ENCODE data around the gene C8G.

C8G gene

DNA sequence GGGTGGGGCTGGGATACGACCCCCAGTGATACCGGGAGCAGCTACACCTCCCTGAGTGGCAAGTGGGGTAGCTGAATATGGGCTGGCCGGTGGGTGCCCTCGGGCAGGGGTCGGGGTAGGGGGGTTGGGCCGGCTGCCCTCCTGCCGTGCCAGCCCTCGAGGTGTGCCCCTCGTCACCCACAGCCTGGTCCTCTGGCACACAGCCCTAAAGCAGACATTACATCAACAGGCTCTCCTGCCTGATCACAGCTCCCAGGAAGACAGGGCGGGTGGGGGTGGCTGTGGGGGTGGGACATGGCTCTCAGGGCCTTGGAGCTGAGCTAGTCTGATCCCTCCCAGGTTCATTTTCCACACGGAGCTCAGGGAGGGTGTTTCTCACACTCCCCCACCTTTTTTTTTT lies 23.7 kb upstream of the C8G start:
- no peak for DNase-seq

DNA sequence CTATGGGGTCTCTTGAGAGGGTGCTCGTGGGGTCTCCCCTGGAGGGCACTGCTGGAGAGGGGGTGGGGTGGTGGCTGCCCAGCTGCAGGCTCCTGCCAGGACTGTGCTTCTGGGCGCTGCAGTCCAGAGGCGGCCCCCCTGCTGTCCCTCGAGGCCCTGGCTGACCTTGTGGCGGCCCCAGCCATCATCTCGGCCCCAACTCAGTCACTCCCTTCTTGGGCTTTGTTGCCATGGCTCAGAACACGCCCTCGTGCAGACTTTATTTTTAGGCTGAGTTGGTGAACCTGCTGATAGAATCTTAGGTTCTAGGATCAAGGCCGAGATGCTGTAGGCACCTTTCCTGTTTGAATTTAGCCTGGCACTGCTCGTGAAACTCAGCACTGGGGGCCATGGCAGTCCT lies 23.3 kb upstream of the C8G start:
- no peak for DNase-seq

DNA sequence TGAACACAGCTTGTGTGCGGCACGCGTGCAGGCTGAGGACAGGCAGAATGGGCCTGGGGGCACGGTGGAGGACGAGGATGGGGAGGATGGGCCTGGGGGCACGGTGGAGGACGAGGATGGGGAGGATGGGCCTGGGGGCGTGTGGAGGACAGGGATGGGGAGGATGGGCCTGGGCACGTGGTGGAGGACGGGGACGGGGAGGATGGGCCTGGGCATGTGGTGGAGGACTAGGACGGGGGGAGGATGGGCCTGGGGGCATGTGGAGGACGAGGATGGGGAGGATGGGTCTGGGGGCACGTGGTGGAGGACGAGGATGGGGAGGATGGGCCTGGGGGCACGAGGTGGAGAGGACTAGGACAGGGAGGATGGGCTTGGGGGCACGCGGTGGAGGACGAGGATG lies 22.5 kb upstream of the C8G start:
- no peak for DNase-seq

DNA sequence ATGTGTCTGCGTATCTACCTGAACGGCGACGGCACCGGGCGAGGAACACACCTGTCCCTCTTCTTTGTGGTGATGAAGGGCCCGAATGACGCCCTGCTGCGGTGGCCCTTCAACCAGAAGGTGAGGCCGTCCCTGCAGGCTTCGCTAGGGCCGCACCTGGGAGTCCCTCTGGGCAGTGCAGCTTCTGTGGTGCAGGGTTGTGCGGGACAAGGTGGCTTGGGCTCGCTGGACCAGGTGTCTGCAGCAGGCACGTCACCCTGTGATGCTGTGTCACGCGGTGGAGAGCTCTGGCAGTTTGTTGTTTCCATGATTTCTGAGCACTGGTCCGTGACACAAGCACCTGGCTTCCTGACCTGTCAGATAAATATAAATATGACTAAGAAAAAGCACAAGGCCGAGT lies 21.2 kb upstream of the C8G start:
- no peak for DNase-seq

DNA sequence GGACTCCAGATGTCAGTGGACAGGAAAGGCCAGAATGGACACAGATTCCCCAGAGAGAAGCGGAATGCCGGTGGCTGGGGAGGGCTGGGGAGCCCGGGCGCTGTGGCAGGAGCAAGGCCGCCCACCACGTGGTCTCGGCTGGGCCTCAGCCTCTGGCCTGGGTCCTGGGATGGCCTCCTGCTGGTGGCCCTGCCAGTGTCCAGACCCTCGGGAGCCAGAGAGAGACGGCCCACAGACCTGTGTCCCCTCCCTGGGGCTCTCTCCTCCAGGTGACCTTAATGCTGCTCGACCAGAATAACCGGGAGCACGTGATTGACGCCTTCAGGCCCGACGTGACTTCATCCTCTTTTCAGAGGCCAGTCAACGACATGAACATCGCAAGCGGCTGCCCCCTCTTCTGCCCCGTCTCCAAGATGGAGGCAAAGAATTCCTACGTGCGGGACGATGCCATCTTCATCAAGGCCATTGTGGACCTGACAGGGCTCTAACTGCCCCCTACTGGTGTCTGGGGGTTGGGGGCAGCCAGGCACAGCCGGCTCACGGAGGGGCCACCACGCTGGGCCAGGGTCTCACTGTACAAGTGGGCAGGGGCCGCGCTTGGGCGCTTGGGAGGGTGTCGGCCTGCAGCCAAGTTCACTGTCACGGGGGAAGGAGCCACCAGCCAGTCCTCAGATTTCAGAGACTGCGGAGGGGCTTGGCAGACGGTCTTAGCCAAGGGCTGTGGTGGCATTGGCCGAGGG lies 19.5 kb upstream of the C8G start:
- DNase-seq = no peak

DNA sequence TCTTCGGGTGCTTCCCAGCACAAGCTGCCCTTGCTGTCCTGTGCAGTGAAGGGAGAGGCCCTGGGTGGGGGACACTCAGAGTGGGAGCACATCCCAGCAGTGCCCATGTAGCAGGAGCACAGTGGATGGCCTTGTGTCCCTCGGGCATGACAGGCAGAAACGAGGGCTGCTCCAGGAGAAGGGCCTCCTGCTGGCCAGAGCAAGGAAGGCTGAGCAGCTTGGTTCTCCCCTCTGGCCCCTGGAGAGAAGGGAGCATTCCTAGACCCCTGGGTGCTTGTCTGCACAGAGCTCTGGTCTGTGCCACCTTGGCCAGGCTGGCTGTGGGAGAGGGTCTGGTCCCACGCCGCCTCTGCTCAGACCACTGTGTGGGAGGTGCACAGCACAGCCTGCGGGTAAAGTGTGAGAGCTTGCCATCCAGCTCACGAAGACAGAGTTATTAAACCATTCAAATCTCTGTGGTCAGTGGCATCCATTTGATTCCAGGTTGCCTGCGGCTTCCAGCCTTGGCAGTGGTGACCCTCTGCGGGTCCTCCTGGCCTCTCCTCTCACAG lies 18.8 kb upstream of the C8G start:
- DNase-seq = no peak

DNA sequence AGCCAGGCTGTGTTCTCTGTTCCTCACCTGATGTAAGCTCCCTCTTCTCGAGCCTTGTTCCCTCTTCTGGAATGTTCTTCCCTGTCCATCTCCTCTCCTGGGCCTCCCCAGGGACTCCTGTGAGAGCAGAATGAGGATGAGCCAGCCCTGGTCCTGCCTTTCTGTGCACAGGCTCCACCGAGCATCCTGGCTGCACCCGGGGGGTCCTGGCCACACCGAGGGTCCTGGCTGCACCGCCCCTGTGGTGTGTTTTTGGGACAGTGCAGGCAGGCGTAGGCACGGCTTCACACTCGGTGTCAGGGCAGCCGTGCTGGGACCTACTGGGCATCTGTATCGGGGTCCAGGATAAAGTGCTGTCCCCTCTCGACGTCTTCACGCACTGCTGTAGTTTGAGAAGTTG lies 18.3 kb upstream of the C8G start:
- DNase-seq = no peak

DNA sequence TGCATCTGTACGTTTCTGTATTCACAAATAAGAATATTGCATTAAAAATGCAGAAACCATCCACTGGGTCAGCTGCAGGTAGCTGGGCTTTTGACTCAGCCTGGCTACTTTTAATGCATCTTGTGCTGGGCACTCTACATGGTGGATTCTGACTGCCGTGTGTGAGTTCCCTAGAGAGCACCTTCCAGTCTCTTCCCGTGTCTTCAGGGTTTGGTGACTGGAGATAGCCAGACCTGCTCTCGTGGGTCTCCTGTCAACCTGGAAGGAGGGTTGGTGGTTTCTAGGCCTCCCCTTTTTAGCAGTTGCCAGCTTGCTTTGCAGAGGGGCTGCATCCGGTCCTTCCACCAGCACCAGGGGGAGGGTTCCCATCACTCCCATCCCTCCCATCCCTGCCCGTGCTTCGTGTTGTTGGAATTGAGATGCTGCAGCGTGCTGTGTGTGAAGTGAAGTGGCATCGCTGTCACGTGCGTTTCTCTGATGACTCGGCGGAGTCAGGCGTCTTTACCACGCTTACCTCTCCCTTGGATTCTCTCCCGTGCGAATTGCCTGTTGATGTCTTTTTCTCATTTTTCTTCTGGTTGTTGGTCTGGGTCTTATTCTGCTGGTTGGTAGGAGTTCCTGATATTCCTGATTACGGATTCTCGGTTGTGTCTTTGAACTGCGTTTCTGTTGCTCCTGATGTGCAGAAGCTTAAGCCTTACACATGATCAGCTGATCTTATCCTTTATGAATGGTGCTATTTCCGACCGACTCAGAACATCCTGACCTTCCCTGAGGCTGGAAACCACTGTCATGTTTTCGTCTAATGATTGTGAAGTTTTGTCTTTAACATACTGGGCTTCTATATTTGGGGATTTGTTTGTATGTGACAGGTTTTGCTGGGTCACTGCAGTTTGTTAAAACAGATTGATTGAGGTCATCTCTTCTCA lies 17.4 kb upstream of the C8G start:
- no peak for DNase-seq

DNA sequence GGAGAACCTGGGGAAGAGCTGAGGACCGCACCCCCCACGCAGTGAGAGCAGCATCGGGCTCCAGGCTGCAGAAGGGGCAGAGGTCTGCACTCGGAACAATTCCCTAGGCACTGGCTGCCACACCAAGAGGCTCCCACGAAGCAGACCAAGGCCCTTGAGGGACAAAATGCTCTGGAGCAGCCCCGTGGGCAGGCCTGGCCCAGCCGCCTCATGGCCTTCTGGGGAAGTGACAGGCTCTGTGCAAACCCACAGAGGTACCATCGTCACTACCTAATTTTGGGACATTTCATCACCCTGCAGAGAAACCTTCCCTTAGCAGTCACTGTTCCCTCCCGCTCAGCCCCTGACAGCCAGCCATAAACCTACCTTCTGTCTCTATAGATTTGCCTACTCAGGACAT lies 16.5 kb upstream of the C8G start:
- no peak for DNase-seq

DNA sequence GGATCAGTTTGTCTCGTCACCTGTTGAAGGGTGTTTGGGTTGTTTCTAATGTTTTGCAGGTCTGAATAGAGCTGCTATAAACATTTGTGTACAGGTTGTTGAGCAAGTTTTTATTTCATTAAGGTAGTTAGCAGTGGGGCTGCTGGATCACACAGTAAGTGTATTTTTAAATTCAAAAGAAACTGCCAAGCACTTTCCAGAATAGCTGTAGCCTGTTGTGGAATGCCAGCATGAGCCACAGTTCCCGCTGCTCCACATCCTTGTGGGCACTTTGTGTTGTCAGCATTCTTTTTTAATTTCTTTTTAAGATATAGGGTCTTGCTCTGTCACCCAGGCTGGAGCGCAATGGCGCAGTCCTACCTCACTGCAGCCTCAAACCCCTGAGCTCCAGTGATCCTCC lies 15.0 kb upstream of the C8G start:
- no peak for DNase-seq

DNA sequence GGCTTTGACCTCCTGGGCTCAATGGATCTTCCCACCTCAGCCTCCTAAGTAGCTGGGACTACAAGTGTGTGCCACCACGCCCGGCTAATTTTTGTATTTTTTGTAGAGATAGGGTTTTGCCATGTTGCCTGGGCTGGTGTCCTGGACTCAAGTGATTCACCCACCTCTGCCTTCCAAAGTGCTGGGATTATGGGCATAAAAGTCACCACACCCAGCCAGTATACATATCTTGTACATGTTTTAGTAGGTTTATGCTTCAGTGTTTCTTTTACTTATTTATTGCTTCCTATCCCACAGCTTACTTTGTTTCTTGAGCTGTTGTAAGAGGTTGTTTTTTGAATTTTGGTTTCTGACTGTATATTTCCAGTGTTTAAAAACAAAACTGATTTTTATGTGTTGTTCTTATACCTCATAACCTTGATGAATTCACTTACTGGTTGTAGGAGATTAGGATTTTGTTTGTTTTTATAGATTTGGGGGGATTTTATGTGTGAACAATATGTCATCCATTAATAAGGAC lies 13.4 kb upstream of the C8G start:
- no peak for DNase-seq

DNA sequence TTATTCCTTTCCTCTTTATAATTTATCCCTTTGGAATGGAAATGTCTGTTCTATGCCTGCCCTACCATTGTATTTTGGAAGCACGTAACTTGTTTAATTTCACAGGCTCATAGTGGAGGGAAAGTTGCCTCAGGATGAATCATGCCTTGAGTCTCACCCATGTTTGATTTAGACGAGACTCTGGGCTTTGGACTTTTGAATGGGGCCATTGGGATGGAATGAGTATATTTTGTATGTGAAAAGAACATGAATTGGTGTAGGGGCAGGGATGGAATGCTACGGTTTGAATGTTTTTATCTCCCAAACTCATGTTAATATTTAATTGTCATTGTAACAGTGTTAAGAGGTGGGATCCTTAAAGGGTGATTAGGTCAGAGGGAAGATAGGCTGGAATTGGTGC lies 10.8 kb upstream of the C8G start:
- DNase-seq = no peak

DNA sequence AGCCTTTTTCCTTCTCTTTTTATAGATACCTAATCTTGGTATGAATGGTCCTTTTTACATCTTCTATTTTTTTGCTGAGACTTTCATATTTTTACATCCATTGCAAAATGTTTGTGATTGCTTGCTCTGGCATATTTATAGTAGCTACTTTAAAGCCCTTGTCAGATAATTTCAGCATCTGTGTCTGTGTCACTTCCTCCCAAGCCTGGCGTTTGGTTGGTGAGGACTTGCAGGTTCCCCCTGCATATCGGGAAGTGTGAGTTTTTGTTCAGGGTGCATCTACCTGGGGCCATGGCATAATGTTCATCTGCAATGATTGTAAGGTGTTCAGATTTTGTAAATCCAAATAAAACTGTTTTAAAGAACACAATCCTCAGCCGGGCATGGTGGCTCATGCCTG lies 9.4 kb upstream of the C8G start:
- no peak for DNase-seq

DNA sequence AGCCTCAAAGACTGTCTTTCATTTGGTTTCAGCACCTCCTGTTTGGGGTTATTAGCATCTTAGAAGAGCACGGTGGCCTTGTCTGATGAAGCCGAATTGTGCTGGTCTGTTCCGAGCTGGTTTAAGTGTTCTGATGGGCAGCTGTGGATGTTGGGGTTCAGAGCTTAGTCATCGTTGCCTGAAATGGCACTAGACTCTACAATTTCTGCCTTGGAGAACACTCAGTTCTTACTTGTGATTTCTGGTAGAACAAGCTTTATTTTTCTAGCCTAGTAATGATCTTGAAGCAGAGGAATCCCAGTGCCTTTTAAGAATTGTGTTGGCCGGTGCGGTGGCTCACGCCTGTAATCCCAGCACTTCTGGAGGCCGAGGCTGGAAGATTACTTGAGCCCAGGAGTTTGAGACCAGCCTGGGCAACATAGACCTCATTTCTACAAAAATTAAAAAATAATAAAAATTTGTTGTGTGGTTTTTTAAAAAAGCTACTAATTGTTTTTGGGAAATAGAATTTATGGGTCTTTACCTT lies 8.3 kb upstream of the C8G start:
- no peak for DNase-seq

DNA sequence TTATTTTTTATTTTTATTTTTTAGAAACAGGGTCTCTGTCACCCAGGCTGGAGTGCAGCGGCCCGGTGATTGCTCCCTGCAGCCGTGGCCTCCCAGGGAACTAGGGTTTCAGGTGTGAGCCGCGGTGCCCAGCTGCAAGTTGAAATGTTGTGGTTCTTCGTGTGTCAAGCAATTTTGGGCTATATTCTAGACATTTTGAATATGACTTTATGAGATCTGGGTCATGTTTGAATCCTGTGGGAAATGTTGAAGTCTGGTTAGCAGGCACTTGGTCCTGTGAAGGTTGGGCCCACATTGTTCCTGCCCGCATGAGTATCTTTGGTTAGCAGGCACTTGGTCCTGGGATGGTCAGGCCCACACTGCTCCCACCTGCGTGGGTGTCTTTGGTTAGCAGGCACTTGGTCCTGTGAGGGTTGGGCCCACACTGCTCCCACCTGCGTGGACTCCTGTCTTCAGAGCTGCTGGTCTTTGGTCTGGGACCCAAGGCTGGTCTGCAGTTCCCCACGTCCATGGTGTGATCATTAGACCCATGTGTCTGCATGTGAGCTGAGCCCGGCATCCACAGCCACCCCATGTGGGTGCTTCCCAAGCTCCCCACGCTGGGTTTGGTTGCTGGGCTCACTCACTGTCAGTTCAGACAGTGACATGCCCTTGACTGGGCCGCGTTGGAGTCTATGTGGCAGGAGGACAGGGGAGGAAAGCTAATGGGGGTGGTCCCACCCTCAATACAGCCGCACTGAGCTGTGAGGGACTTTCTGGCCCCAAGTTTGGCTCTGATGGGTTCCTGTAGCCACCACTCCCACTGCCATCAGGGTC lies 7.6 kb upstream of the C8G start:
- no peak for DNase-seq

DNA sequence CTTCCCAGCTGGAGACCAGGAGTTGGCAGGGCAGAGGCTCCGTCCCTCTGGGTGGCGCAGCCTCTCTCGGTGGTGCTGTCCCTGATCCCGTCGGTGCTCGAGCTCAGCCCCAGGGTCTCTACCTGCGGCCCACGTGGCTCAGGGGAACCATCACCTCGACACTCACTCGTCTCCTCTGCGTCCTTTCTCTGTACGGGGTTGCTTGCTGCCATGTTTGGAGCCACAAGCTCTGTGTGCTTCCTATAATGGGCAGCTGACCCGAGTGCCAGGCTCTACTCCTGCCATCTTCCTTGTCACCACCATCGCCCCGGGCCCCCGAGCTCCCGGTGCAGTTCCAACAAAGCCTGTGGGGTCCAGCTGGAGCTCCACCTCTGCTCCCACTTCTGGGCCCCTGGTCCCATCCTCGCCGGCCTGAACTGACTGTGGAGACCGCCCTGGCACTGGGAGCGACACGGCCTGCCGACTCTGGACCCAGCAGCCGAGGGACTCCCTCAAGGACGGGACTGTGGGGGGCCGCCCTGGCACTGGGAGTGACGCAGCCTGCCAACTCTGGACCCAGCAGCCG lies 5.5 kb upstream of the C8G start:
- no peak for DNase-seq

DNA sequence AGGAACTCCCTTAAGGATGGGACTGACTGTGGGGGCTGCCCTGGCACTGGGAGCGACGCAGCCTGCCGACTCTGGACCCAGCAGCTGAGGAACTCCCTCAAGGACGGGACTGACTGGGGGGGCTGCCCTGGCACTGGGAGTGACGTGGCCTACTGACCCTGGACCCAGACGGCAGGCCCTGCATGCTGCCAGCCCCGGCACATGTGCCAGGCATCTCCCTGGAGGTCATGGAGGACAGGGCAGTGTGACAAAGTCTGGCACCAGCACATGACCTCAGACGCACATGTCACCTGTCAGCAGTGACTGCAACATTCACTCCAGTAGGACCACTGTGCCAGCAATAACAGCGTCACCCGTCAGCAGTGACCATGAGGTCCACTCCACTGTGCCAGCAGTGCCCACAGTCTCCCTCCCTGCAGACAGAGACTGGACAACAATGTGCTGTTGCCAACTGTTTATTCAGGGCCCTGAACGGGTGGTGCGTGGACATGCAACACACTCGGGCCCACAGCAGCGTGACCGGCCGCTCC lies 5.0 kb upstream of the C8G start:
- no peak for DNase-seq

DNA sequence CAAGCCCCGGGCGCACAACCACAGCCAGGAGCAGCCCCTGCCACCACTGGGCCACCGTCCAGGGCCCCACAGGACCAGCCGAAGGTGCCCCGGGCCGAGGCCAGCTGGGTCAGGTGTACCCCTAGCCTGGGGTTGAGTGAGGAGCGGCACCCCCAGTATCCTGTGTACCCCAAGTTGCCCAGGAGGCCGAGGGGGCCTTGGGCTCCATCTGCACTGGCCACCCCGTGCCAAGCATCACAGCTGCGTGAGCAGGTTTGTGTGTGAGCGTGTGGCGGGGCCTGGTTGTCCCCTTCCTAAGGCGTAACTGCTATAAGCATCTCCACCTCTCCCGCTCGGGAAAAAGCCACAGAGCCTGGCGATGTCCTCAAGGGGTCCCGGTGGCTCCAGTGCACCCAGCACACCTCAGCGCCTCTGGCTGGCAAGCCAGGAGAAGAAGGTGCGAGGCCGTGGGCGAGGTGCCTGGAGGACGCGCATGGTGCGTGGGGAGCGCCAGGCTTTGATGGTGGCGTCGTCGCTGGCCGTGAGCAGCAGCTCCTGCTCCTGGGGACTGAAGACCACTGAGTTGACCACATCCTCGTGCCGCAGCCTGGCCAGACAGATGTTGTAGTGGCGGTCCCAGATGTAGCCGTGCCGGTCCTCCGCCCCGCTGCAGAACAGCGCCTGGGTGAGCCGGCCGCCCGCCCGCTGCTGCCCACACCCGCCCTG lies 4.4 kb upstream of the C8G start:
- DNase-seq = no peak

DNA sequence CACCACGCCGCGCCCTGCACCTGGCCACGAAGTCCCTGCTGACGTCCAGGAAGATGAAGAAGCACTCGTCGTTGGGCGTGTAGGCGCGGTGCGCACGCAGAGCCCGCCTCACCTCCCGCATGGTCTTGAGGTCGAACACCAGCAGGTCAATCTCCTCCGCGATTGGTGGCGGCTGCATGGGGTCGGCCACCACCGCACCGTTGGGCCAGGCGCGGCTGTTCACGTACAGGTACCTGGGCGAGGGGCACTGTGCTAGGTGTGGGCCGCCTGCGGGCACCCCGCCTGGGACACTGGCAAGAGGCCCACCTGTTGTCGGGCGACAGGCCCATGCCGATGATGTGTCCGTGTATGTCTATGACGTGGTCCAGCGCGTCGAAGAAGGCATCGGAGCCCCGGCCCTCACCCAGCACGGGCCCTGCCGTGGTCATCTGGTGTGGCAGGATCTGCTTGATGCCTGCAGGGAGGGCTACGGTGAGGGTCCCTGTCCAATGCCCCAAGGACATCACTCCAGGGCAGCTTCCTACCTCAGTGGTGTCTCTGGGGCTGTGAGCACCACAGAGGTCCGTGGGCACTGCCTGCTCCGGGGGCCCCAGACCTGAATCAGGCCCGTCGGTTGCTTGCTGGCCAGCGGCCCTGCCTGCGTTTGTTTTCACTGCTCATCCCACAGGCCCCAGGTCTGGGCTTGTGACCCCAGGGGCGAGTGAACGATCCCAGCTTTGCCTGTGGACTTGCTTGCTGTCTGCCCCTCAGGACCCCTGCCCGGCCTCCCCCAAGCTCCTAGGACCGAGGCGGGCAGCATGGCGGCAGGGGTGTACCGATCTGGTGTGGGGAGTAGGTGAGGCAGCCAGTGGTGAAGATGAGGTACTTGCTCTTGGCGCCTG lies 3.6 kb upstream of the C8G start:
- no peak for DNase-seq

DNA sequence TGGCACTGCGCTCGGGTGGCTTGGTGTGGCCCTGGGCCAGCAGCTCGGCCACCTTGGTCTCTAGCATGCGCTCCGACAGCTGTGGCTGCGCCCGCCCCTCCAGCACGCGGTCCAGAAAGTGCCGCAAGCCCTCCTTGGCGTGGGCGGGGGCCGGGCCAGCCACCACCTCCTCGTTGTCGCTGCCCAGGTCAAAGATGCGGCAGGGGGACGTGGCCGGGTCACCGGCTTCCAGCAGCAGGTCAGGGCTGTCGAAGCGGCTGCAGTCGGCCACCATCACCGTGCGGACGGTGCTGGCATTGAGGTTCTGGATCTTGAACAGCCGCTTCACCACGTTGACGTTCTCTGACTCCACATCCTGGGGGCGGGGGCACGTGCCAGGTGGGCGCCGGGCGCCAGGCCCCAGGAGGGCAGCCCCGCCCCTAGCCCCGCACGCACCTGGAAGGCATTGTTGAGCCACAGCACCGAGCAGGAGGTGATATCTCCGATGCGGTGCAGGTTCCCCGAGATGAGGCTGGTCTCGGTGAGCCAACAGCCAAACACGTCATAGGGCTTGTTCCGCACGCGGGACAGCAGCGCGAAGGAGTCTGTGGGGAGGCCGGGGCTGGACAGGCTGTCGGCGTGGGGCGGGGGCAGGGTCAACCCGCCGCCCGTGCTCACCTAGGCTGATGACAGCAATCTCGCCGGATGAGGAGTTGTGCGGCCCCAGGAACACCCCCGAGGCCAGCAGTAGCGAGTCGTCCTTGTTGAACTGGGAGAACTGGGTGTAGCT lies 2.7 kb upstream of the C8G start:
- no peak for DNase-seq

Measured in NCI-H1092 (cell line).